Choroid plexus epithelial cell (primary cell): Measurements from ENCODE around the gene COL5A2.
A peak's percentile ranks its signal among the peaks of the same experiment; 100 is the strongest.

Experiments used
- DNase-seq: peaks from one replicate; pipeline ENCODE4 v3.0.0-alpha.2; 2010; ENCODE audit warnings: low read depth
- H3K4me3 ChIP-seq: 2 replicates; pipeline ENCODE4 v1.5.1; 2011; ENCODE audit warnings: low read depth, mild to moderate bottlenecking, control low read depth, low read length, moderate library complexity
- CTCF ChIP-seq: conservative IDR thresholded peaks from 2 replicates; pipeline ENCODE4 v1.5.1; 2011; ENCODE audit warnings: low read depth, mild to moderate bottlenecking, control low read depth, inconsistent platforms, low read length, moderate library complexity

COL5A2 gene

DNA sequence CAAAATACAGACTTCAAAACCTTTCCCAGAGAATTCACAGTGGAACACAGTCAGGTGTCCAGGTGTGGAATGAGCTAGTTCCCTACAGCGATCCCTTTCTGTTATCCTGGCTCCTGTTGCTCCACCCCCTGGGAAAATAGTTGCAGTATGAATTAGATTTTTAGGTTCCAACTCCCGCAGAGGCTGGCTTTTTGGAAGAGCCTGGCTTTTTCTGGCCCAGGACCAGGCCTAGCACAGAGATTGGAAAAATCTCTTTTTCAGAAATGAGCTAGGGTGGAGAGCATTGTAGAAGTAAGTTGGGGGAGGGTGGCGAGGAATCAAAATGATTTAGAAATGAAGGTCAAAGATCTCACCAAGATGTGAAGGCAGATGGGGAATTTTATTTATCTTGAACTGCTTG lies 27.1 kb downstream of the COL5A2 start:
- no peak for DNase-seq
- TF ChIP-seq CTCF: no peak
- H3K4me3 ChIP-seq: no peak overlapping the region

- H3K4me3 ChIP-seq: no peak overlapping the region
- DNase-seq: no peak
- TF ChIP-seq CTCF: no peak
Observed at GRCh38 chr2:189151906-189152305, 27.7 kb downstream of the COL5A2 start.

GRCh38 chr2:189150033-189150432 lies 29.5 kb downstream of the COL5A2 start:
- DNase-seq: peak; percentile 69
- no peak for TF ChIP-seq CTCF

GRCh38 chr2:189147989-189148388 lies 31.6 kb downstream of the COL5A2 start:
- no peak for TF ChIP-seq CTCF
- no peak for DNase-seq
- no peak overlapping the region for H3K4me3 ChIP-seq

More at GRCh38 chr2:189150033-189150432, 29.5 kb downstream of the COL5A2 start:
- H3K4me3 ChIP-seq: no peak overlapping the region

- TF ChIP-seq CTCF: no peak
- no peak overlapping the region for H3K4me3 ChIP-seq
- DNase-seq: no peak
Observed at GRCh38 chr2:189147361-189147760, 32.2 kb downstream of the COL5A2 start.

- TF ChIP-seq CTCF: no peak
- H3K4me3 ChIP-seq: no peak overlapping the region
Observed at GRCh38 chr2:189146553-189146952, 33.0 kb downstream of the COL5A2 start.

DNA sequence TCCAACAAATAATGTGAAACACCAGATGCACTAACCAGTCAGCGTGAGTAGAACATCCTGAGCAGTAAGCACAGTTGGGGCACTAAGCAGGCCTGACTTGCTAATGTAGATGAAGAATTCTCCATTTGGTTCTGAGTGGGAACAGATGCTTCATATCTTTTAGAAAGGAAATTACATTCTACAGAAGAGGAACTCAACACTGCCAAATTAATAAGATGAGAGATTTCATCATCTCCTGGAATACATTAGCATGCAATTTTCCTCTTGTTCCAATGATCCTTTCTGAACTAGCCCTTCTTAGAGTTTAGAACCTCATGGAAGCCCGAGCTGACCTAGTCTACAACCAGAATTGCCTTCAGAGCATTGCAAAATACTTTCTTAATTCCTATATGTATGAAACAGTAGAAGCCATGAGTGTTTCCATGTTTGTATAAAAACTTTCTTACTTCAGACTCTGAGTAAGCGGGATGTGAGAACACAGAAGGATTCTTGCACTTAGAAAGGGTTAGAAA lies 34.8 kb downstream of the COL5A2 start:
- TF ChIP-seq CTCF: no peak
- no peak overlapping the region for H3K4me3 ChIP-seq
- no peak for DNase-seq

More at GRCh38 chr2:189146553-189146952, 33.0 kb downstream of the COL5A2 start:
- no peak for DNase-seq
